Ectodermal cell (in vitro differentiated cells): ENCODE data around the gene STAG1.
"Not testable (repeated sequence)": the region's sequence is repeated elsewhere in the genome, so short reads cannot be mapped to it uniquely, and the experiment has no call there.

ENCODE experiments used
- H3K27ac ChIP-seq: 2 replicates; pipeline ENCODE4 v1.7.0; 2013; ENCODE audit warnings: mild to moderate bottlenecking, low read depth, low read length; ENCODE audit not compliant: insufficient read depth, poor library complexity, severe bottlenecking
- H3K27me3 ChIP-seq: 2 replicates; pipeline ENCODE4 v1.7.0; 2013; ENCODE audit warnings: mild to moderate bottlenecking, low read length; ENCODE audit not compliant: insufficient read depth, control insufficient read depth, poor library complexity, severe bottlenecking
- H3K36me3 ChIP-seq: one replicate; pipeline ENCODE4 v1.7.0; 2013; ENCODE audit warnings: low read length; ENCODE audit not compliant: control insufficient read depth, insufficient read depth
- H3K4me1 ChIP-seq: one replicate; pipeline ENCODE4 v1.7.0; 2013; ENCODE audit warnings: low read length; ENCODE audit not compliant: control insufficient read depth, insufficient read depth
- H3K4me3 ChIP-seq: 2 replicates; pipeline ENCODE4 v1.7.0; 2013; ENCODE audit warnings: low read depth, low read length, control low read depth; ENCODE audit not compliant: insufficient read depth
- H3K9me3 ChIP-seq: 2 replicates; pipeline ENCODE4 v1.7.0; 2013; ENCODE audit warnings: mild to moderate bottlenecking, low read length, moderate library complexity; ENCODE audit not compliant: control insufficient read depth
- WGBS, 2 experiments: methylation state at CpG; one replicate each; pipeline ENCODE4 v1.1.7; 2013; ENCODE audit warnings: missing lambda C conversion rate in 2 of 2; 5-methylcytosine and 5-hydroxymethylcytosine counted together

The STAG1 gene

DNA sequence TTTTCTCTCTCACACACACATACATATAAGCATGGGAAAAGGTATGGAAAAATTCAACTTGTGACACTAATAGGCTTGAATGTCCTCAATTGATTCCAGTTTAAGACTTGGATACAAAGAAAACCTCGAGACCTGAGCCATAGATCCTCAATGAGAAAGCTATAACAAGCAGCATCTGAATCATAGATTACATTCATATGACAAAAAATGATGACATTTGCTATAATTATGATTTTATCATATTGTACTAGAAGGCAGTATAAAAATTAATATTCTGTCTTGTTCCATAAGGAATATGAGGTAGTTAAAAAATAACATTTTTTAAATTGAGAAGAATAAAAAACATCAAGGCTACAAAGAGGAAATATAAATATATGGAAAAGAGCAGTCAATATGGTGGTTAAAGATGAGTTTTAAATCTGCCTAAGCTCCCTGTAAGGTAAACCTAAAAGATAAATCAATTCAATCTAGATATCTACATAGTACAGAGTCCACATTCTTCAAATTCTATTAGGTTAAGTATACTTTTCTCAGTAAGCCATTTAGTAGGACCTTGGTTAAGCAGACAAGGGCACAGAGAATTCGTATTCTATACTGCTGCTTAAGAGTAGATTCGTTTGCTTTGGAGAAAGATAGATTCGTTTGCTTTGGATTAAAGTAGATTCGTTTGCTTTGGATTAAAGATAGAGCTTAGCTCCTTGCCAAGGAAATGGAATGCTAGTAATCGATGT is 175.7 kb downstream of the STAG1 start:
- Histone ChIP-seq H3K27ac (no peak overlapping the region), H3K9me3 (no peaks in the 10 kb centered on the region), H3K27me3 (no peaks in the 10 kb centered on the region), H3K4me1 (no peaks in the 10 kb centered on the region), H3K36me3 (no peaks in the 10 kb centered on the region), H3K4me3 (no peak overlapping the region)
- whole genome bisulfite sequencing, 2 experiments: 92% methylated on average over 6 of the region's 6 CpGs

DNA sequence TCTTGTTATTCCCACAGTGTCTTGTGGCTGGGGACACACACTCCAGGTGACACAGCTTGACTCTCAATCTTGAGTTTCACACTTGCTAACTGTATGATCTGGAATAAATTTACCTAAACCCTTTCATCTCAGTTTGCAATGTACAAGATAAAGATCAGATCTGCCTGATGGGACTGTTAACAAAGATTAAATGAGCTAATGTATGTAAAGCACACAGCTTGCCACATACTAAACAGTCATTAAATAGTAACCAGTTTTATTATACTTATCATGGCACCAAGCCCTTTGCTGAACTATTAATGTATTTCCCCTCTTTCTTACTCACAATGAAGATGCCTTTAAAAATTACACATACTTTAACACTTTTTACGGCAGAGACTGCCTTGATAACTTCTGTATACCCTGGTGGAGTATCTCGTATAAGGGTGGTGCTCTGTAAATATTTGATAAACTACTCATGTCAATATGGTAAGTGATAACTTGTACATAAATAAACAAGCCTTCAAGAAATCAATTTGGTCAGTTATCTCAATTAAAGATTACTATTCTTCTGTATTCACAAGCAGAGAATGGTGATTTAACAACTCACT is 184.5 kb downstream of the STAG1 start:
- H3K36me3 ChIP-seq: no peaks in the 10 kb centered on the region
- no peaks in the 10 kb centered on the region for H3K27me3 ChIP-seq
- no peak overlapping the region for H3K27ac ChIP-seq
- 100% methylated on average over 1 of the region's 2 CpGs; no CpG with 5 or more reads in 1 of the 2 experiments for WGBS, 2 experiments
- H3K9me3 ChIP-seq: no peaks in the 10 kb centered on the region
- H3K4me3 ChIP-seq: no peak overlapping the region
- H3K4me1 ChIP-seq: no peaks in the 10 kb centered on the region

GRCh38 chr3:136564962-136565361 is 187.2 kb downstream of the STAG1 start:
- WGBS, 2 experiments: no CpG with 5 or more reads among the region's 1 CpG
- not testable (repeated sequence) for H3K27me3 ChIP-seq, H3K27ac ChIP-seq, H3K4me1 ChIP-seq, H3K36me3 ChIP-seq, H3K9me3 ChIP-seq, H3K4me3 ChIP-seq

DNA sequence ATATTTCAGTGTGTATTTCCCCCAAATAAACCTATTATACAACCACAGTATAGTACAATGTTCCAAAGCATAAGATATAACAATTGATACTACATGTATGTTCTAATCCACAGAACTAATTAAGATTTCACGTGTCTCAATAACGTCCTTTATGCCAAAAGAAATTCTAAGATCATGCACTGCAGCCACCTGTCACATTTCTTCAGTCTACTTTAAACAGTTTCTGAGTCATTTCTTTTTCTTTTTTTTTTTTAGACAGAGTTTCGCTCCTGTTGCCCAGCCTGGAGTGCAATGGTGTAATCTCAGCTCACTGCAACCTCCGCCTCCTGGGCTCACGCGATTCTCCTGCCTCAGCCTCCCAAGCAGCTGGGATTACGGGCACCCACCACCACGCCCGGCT is 190.2 kb downstream of the STAG1 start:
- Histone ChIP-seq H3K4me3 (no peak overlapping the region), H3K27ac (no peak overlapping the region), H3K9me3 (no peaks in the 10 kb centered on the region), H3K27me3 (no peaks in the 10 kb centered on the region), H3K4me1 (no peaks in the 10 kb centered on the region), H3K36me3 (no peaks in the 10 kb centered on the region)
- WGBS, 2 experiments: 90 to 96% methylated on average over 9 of the region's 9 CpGs

DNA sequence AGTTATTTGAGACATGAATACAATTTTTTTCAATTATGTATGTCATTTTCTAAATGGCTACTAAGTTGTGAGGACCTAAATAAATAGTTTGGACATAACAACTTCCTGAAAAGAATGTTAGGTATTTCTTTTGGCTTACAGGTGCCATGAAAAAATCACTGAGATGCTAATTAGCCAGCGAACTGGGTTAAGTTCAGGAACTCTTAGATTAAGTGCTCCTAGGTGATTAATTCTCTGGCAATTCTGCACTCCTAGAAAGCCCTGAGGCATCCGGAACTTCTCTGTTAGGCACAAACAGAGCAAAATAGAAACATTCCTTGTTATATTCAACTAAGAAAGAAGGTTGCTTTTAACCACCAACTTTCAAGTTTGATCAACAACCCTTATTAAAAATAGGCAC is 192.3 kb downstream of the STAG1 start:
- 82 to 83% methylated on average over 2 of the region's 2 CpGs for WGBS, 2 experiments

DNA sequence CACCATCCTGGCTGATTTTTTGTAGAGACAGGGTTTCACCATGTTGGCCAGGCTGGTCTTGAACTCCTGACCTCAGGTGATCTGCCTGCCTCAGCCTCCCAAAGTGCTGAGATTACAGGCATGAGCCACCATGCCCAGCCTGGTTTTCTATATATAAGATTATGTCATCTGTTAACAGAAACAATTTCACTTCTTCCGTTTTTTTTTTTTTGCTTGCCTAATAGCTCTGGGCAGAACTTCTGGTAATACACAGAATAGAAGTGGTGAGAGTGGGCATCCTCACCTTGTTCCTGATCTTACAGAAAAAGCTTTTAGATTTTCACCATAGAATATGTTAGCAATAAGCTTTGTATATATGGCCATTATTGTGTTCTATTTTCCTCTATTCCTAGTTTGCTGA is 202.7 kb downstream of the STAG1 start:
- WGBS, 2 experiments: 100% methylated on average over 1 of the region's 1 CpG
- H3K27me3 ChIP-seq, H3K27ac ChIP-seq, H3K4me3 ChIP-seq, H3K36me3 ChIP-seq, H3K9me3 ChIP-seq, H3K4me1 ChIP-seq: not testable (repeated sequence)

More for the DNA sequence above, 192.3 kb downstream of the STAG1 start:
- Histone ChIP-seq H3K4me3 (no peak overlapping the region), H3K36me3 (no peaks in the 10 kb centered on the region), H3K27ac (no peak overlapping the region), H3K9me3 (no peaks in the 10 kb centered on the region), H3K4me1 (no peaks in the 10 kb centered on the region), H3K27me3 (no peaks in the 10 kb centered on the region)

DNA sequence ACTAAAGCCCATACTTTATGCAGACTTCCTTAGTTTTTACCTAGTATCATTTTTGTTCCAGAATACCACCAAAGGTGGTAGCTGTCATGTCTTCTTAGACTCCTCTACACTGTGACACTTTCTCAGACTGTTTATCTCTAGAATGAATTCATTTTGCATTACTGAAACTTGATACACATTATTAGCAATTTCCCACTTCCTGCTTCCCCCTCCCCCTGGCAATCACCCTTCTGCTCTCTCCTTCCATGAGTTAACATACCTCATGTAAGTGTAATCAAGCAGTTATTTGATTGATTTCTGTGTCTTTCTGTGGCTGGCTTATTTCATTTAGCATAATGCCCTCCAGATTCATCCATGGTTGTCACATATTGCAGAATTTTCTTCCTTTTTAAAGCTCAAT is 204.9 kb downstream of the STAG1 start:
- Histone ChIP-seq H3K36me3 (no peaks in the 10 kb centered on the region), H3K27me3 (no peaks in the 10 kb centered on the region), H3K4me1 (no peaks in the 10 kb centered on the region), H3K4me3 (no peak overlapping the region), H3K9me3 (no peaks in the 10 kb centered on the region), H3K27ac (no peak overlapping the region)

GRCh38 chr3:136546720-136547119 is 205.5 kb downstream of the STAG1 start:
- Histone ChIP-seq H3K4me1 (no peaks in the 10 kb centered on the region), H3K4me3 (no peak overlapping the region), H3K36me3 (no peaks in the 10 kb centered on the region), H3K9me3 (no peaks in the 10 kb centered on the region), H3K27ac (no peak overlapping the region), H3K27me3 (no peaks in the 10 kb centered on the region)

DNA sequence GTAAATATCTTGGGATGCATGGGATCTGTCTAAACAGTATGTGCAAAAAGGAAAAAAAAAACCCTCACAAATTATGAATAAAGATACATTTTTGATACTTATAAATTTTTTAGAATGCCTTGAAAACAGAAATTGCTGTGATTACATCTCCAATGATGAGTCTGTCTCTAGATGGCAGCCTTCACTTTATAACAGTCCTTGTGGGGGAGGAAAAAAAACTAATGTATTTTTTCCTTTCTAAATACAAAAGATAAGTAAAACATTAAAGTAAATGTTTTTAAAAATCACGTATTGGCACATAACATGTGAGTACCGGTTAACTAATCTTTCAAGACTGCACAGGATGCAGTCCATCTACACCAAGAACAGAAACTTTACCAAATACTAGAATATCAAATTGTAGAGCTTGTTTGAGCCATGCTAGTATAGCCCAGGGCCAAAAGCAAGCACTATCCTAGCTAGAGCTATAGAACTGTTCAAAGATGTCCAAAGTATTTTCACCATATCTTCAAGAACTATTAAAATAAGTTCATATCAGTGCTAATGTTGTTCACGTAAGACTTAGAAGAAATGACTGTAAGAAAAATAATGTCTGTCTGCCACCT is 206.4 kb downstream of the STAG1 start:
- H3K27ac ChIP-seq: no peak overlapping the region
- H3K27me3 ChIP-seq: no peaks in the 10 kb centered on the region
- H3K4me1 ChIP-seq: no peaks in the 10 kb centered on the region
- H3K9me3 ChIP-seq: no peaks in the 10 kb centered on the region
- no peak overlapping the region for H3K4me3 ChIP-seq
- no peaks in the 10 kb centered on the region for H3K36me3 ChIP-seq
- 84 to 100% methylated on average over 3 of the region's 3 CpGs for WGBS, 2 experiments

- Histone ChIP-seq H3K9me3 (no peaks in the 10 kb centered on the region), H3K4me3 (no peak overlapping the region), H3K36me3 (no peaks in the 10 kb centered on the region), H3K4me1 (no peaks in the 10 kb centered on the region), H3K27me3 (no peaks in the 10 kb centered on the region), H3K27ac (no peak overlapping the region)
- WGBS, 2 experiments: 91 to 97% methylated on average over 3 of the region's 3 CpGs
Observed at GRCh38 chr3:136544532-136544931, 207.6 kb downstream of the STAG1 start.
